ENCODE measurements around the gene TICAM2.

The TICAM2 gene

DNA sequence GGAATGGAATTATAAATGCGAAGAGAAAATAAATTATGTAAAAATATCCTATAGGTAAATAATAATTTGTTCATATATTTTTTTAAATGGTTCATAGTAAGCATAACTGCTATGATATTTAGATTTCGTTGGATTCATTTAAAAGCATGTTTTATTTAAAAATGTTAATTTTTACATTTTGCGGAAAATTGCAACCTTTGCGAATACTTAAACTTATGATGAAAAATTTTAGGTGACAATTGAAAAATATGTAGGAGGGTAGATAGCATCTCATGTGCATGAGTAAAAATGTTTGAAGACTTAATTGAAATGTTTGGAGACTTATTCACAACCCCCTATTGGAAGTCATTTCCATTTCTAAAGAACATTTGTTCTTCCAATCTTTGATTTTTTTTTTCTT is 53.6 kb downstream of the TICAM2 start:
- CTCF ChIA-PET: no interaction called here

DNA sequence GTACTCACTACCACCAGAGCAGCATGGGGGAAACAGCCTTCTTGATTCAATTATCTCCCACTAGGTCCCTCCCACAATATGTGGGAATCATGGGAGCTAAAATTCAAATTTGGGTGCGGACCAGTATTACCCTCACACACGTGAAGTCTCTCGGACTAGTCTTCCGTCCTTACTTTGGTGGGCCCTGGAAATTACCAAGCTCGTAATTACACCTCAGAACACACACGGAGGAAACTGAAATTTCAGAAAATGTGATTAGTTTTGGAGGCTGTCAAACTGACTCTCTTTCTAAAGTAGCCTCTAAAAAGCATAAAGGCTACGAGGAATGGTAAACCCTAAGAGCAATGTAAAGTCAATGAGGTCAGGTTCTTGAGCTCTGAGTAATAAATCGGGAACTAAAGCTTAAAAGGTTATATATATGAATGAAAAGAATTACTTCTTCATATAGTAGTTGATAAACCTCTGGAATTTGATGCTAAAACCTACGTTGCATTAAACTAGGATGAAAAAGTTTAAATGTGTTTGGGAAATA is 56.9 kb downstream of the TICAM2 start:
- H3K27ac ChIP-seq (ENCODE audit: extremely low read depth, low read depth, low read length): no peak overlapping the region
- H3K9me3 ChIP-seq (ENCODE audit: control insufficient read depth, insufficient read depth, low read depth, low read length): no peaks in the 10 kb centered on the region
- ChIA-PET POLR2A (interaction anchor here (0.5 to 2.1 kb wide), 8 partner anchors 11 to 525 kb away, joined by 3 to 13 read pairs (median 6); partner anchors contain the start of gene CCDC112), CTCF (interaction anchor here (0.6 to 2.4 kb wide), 4 partner anchors 29 to 295 kb away, joined by 3 to 11 read pairs (median 3); no protein-coding TSS in a partner anchor)
- no peaks in the 10 kb centered on the region; the same call in 1 of the 2 replicates for H3K4me1 ChIP-seq (ENCODE audit: control insufficient read depth, insufficient read depth, low read length)
- peaks cover 4 to 21% of the 10 kb centered on the region in 2 experiments; a peak in 1 of 3 replicates for H3K36me3 ChIP-seq (ENCODE audit: control insufficient read depth in 2 of 2, insufficient read depth in 1 of 2, low read length in 2 of 2)
- no peak overlapping the region for H3K4me3 ChIP-seq (ENCODE audit: low read depth, low read length)
- no peak for TF ChIP-seq ZNF223 (tag by site-specific recombination; IDR thresholded peaks at IDR 0.05)
- TF ChIP-seq REPIN1 (tag by site-specific recombination; IDR thresholded peaks at IDR 0.05; ENCODE audit: low read depth): no peak
- TF ChIP-seq, protein P1, sequence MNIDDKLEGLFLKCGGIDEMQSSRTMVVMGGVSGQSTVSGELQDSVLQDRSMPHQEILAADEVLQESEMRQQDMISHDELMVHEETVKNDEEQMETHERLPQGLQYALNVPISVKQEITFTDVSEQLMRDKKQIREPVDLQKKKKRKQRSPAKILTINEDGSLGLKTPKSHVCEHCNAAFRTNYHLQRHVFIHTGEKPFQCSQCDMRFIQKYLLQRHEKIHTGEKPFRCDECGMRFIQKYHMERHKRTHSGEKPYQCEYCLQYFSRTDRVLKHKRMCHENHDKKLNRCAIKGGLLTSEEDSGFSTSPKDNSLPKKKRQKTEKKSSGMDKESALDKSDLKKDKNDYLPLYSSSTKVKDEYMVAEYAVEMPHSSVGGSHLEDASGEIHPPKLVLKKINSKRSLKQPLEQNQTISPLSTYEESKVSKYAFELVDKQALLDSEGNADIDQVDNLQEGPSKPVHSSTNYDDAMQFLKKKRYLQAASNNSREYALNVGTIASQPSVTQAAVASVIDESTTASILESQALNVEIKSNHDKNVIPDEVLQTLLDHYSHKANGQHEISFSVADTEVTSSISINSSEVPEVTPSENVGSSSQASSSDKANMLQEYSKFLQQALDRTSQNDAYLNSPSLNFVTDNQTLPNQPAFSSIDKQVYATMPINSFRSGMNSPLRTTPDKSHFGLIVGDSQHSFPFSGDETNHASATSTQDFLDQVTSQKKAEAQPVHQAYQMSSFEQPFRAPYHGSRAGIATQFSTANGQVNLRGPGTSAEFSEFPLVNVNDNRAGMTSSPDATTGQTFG (tag by site-specific recombination; IDR thresholded peaks at IDR 0.05; ENCODE audit: borderline replicate concordance): no peak
- peak; percentile 98 for TF ChIP-seq SETDB1 (IDR thresholded peaks at IDR 0.05; ENCODE audit: insufficient read length, low read length)
- TF ChIP-seq ZNF510 (tag by site-specific recombination; IDR thresholded peaks at IDR 0.05; ENCODE audit: insufficient replicate concordance): peak; percentile 3
- TF ChIP-seq ZNF274 (IDR thresholded peaks at IDR 0.05; ENCODE audit: low read length): no peak
- no peak for TF ChIP-seq ZNF274 (tag by site-specific recombination; IDR thresholded peaks at IDR 0.05; ENCODE audit: borderline replicate concordance)
- TF ChIP-seq ZNF701 (tag by site-specific recombination; IDR thresholded peaks at IDR 0.05): 0 out of 2 replicates have a peak, but pooled peaks have one; percentile 71
- TF ChIP-seq HOXC10 (CRISPR knock-in tag; IDR thresholded peaks at IDR 0.05): no peak
- 0 out of 2 replicates have a peak, but pooled peaks have one; percentile 1 for TF ChIP-seq ZNF19 (tag by site-specific recombination; IDR thresholded peaks at IDR 0.05; ENCODE audit: low read depth)
- TF ChIP-seq ZNF561 (tag by site-specific recombination; IDR thresholded peaks at IDR 0.05; ENCODE audit: borderline replicate concordance): 0 out of 2 replicates have a peak, but pooled peaks have one; percentile 9

More for the DNA sequence above, 53.6 kb downstream of the TICAM2 start:
- H3K27ac ChIP-seq (ENCODE audit: extremely low read depth, low read depth, low read length): no peak overlapping the region
- H3K9me3 ChIP-seq (ENCODE audit: control insufficient read depth, insufficient read depth, low read depth, low read length): no peaks in the 10 kb centered on the region
- H3K4me3 ChIP-seq (ENCODE audit: low read depth, low read length): no peak overlapping the region
- no peak for TF ChIP-seq ZNF211 (tag by site-specific recombination; IDR thresholded peaks at IDR 0.05; ENCODE audit: low read depth)
- TF ChIP-seq ZNF514 (tag by site-specific recombination; IDR thresholded peaks at IDR 0.05): no peak
- TF ChIP-seq, protein P2, sequence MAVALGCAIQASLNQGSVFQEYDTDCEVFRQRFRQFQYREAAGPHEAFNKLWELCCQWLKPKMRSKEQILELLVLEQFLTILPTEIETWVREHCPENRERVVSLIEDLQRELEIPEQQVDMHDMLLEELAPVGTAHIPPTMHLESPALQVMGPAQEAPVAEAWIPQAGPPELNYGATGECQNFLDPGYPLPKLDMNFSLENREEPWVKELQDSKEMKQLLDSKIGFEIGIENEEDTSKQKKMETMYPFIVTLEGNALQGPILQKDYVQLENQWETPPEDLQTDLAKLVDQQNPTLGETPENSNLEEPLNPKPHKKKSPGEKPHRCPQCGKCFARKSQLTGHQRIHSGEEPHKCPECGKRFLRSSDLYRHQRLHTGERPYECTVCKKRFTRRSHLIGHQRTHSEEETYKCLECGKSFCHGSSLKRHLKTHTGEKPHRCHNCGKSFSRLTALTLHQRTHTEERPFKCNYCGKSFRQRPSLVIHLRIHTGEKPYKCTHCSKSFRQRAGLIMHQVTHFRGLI (tag by site-specific recombination; IDR thresholded peaks at IDR 0.05): no peak
- TF ChIP-seq ZNF138 (tag by site-specific recombination; IDR thresholded peaks at IDR 0.05; ENCODE audit: borderline replicate concordance): no peak
- no peak for TF ChIP-seq ZIC2 (tag by site-specific recombination; IDR thresholded peaks at IDR 0.05)
- no peak for TF ChIP-seq ZNF157 (tag by site-specific recombination; IDR thresholded peaks at IDR 0.05)
- no peak for TF ChIP-seq SCRT1 (tag by site-specific recombination; IDR thresholded peaks at IDR 0.05; ENCODE audit: borderline replicate concordance)
- TF ChIP-seq ZNF223 (tag by site-specific recombination; IDR thresholded peaks at IDR 0.05): no peak
- TF ChIP-seq, protein P3, sequence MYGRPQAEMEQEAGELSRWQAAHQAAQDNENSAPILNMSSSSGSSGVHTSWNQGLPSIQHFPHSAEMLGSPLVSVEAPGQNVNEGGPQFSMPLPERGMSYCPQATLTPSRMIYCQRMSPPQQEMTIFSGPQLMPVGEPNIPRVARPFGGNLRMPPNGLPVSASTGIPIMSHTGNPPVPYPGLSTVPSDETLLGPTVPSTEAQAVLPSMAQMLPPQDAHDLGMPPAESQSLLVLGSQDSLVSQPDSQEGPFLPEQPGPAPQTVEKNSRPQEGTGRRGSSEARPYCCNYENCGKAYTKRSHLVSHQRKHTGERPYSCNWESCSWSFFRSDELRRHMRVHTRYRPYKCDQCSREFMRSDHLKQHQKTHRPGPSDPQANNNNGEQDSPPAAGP (tag by site-specific recombination; IDR thresholded peaks at IDR 0.05): no peak
- no peak for TF ChIP-seq ZNF416 (tag by site-specific recombination; IDR thresholded peaks at IDR 0.05)
- TF ChIP-seq ZFHX2 (tag by site-specific recombination; conservative IDR thresholded peaks at IDR 0.05): no peak
- TF ChIP-seq ZNF112 (tag by site-specific recombination; IDR thresholded peaks at IDR 0.05): no peak
- TF ChIP-seq ZNF10 (tag by site-specific recombination; IDR thresholded peaks at IDR 0.05): no peak
- TF ChIP-seq ZNF521 (tag by site-specific recombination; IDR thresholded peaks at IDR 0.05): no peak
- TF ChIP-seq, protein P4, sequence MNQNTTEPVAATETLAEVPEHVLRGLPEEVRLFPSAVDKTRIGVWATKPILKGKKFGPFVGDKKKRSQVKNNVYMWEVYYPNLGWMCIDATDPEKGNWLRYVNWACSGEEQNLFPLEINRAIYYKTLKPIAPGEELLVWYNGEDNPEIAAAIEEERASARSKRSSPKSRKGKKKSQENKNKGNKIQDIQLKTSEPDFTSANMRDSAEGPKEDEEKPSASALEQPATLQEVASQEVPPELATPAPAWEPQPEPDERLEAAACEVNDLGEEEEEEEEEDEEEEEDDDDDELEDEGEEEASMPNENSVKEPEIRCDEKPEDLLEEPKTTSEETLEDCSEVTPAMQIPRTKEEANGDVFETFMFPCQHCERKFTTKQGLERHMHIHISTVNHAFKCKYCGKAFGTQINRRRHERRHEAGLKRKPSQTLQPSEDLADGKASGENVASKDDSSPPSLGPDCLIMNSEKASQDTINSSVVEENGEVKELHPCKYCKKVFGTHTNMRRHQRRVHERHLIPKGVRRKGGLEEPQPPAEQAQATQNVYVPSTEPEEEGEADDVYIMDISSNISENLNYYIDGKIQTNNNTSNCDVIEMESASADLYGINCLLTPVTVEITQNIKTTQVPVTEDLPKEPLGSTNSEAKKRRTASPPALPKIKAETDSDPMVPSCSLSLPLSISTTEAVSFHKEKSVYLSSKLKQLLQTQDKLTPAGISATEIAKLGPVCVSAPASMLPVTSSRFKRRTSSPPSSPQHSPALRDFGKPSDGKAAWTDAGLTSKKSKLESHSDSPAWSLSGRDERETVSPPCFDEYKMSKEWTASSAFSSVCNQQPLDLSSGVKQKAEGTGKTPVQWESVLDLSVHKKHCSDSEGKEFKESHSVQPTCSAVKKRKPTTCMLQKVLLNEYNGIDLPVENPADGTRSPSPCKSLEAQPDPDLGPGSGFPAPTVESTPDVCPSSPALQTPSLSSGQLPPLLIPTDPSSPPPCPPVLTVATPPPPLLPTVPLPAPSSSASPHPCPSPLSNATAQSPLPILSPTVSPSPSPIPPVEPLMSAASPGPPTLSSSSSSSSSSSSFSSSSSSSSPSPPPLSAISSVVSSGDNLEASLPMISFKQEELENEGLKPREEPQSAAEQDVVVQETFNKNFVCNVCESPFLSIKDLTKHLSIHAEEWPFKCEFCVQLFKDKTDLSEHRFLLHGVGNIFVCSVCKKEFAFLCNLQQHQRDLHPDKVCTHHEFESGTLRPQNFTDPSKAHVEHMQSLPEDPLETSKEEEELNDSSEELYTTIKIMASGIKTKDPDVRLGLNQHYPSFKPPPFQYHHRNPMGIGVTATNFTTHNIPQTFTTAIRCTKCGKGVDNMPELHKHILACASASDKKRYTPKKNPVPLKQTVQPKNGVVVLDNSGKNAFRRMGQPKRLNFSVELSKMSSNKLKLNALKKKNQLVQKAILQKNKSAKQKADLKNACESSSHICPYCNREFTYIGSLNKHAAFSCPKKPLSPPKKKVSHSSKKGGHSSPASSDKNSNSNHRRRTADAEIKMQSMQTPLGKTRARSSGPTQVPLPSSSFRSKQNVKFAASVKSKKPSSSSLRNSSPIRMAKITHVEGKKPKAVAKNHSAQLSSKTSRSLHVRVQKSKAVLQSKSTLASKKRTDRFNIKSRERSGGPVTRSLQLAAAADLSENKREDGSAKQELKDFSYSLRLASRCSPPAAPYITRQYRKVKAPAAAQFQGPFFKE (tag by site-specific recombination; IDR thresholded peaks at IDR 0.05; ENCODE audit: borderline replicate concordance): no peak
- no peak for TF ChIP-seq ZNF302 (tag by site-specific recombination; IDR thresholded peaks at IDR 0.05; ENCODE audit: low read depth)
- no peak for TF ChIP-seq OVOL3 (tag by site-specific recombination; IDR thresholded peaks at IDR 0.05)
- no peak for TF ChIP-seq ZNF433 (tag by site-specific recombination; IDR thresholded peaks at IDR 0.05; ENCODE audit: low read depth)
- no peak for TF ChIP-seq ZNF664 (tag by site-specific recombination; IDR thresholded peaks at IDR 0.05)
- no peaks in the 10 kb centered on the region for H3K4me1 ChIP-seq (ENCODE audit: control insufficient read depth, insufficient read depth, low read length)
- no peaks in the 10 kb centered on the region for H3K36me3 ChIP-seq (ENCODE audit: control insufficient read depth in 2 of 2, insufficient read depth in 1 of 2, low read length in 2 of 2)
- POLR2A ChIA-PET: interaction anchor here (0.5 kb wide), 1 partner anchor 292 kb away, joined by 4 read pairs; no protein-coding TSS in a partner anchor

All from HEK293 (cell line).